Peyer's patch (tissue), 4 donors: ENCODE results near the gene CST11.
"Not testable (repeated sequence)": the region's sequence is repeated elsewhere in the genome, so short reads cannot be mapped to it uniquely, and the experiment has no call there.

Experiments used
- CTCF ChIP-seq, 6 experiments: fragments of 450-650 bp in 4 of 6; fragments of 200-600 bp in 2 of 6; sonication (generic) in 1 of 6; IDR thresholded peaks; one replicate each; pipeline ENCODE4 v1.5.1; 2017 to 2019; ENCODE audit warnings: antibody characterized with exemption in 6 of 6, mild to moderate bottlenecking in 3 of 6, moderate library complexity in 1 of 6
- POLR2A ChIP-seq, 2 donors: fragments of 450-650 bp; IDR thresholded peaks; one replicate each; pipeline ENCODE4 v1.5.1; 2017; ENCODE audit warnings: antibody characterized with exemption in 2 of 2, mild to moderate bottlenecking in 2 of 2, moderate library complexity in 2 of 2

GRCh38 chr20:23466961-23467360 is 14.3 kb upstream of the CST11 start:
- TF ChIP-seq CTCF, POLR2A (IDR thresholded peaks at IDR 0.05): not testable (repeated sequence)
